SK-N-SH (cell line): ENCODE results near the gene AMZ1. TPM values are rescaled to one million over a fixed set of nuclear protein-coding genes. Genes with fewer than 3 reads are reported as not detected.

Source experiments
- CTCF ChIA-PET: fragments of 300-600, 350-600 bp; formaldehyde crosslinking; extraction: SDS; loops from one replicate; lab custom pipeline; 2021; lab: Yijun Ruan, JAX
- POLR2A ChIA-PET: fragments of 350-600 bp; sonication (Branson Sonifier 250); formaldehyde crosslinking; extraction: SDS; loops from one replicate; lab custom pipeline; 2020; ENCODE audit warnings: antibody characterized with exemption, inconsistent platforms; lab: Yijun Ruan, JAX
- DNase-seq: peaks from one replicate; pipeline ENCODE4 v3.0.0; 2012
- H2AFZ ChIP-seq: fragments of 200-600 bp; sonication (generic); 2 replicates; pipeline ENCODE4 v1.8.1; 2016; ENCODE audit warnings: antibody characterized with exemption, mild to moderate bottlenecking, low read depth
- H3F3A ChIP-seq: fragments of 200-600 bp; sonication (generic); replicated peaks from 2 replicates; pipeline ENCODE3; 2016; ENCODE audit warnings: antibody characterized with exemption, mild to moderate bottlenecking; ENCODE audit not compliant: insufficient read depth
- H3K27ac ChIP-seq, 2 experiments: fragments of 200-500 bp in 1 of 2; fragments of 200-600 bp in 1 of 2; sonication (Bioruptor generic) in 1 of 2; sonication (generic), shearing (Covaris generic) in 1 of 2; 2 replicates each; pipeline versions ENCODE4 v1.5.1 to v1.6.1; 2014 to 2016; ENCODE audit warnings: low read depth in 2 of 2, inconsistent platforms in 1 of 2, low read length in 1 of 2, mild to moderate bottlenecking in 1 of 2, mixed read lengths in 1 of 2
- H3K27me3 ChIP-seq: fragments of 200-600 bp; sonication (generic), shearing (Covaris generic); 2 replicates; pipeline ENCODE4 v1.6.1; 2016; ENCODE audit warnings: mixed run types; ENCODE audit not compliant: insufficient read depth
- H3K36me3 ChIP-seq, 2 experiments: fragments of 200-500 bp in 1 of 2; fragments of 200-600 bp in 1 of 2; sonication (Bioruptor generic) in 1 of 2; sonication (generic) in 1 of 2; replicated peaks in 1 of 2; 2 replicates each; pipeline versions ENCODE3 to v1.5.1; 2014 to 2016; ENCODE audit warnings: low read length in 1 of 2, mild to moderate bottlenecking in 1 of 2; ENCODE audit not compliant: insufficient read depth in 2 of 2, control insufficient read depth in 1 of 2
- H3K4me1 ChIP-seq, 2 experiments: fragments of 200-500 bp in 1 of 2; fragments of 200-600 bp in 1 of 2; sonication (Bioruptor generic) in 1 of 2; sonication (generic), shearing (Covaris generic) in 1 of 2; 2 replicates each; pipeline versions ENCODE4 v1.5.1 to v1.6.1; 2014 to 2016; ENCODE audit warnings: low read depth in 1 of 2, low read length in 1 of 2, mixed run types in 1 of 2; ENCODE audit not compliant: insufficient read depth in 2 of 2, control insufficient read depth in 1 of 2
- H3K4me2 ChIP-seq: fragments of 200-600 bp; sonication (generic), shearing (Covaris generic); 2 replicates; pipeline ENCODE4 v1.6.1; 2017; ENCODE audit warnings: mixed run types
- H3K4me3 ChIP-seq, 2 experiments: fragments of 200-500 bp in 1 of 2; fragments of 200-600 bp in 1 of 2; sonication (Bioruptor generic) in 1 of 2; sonication (generic), shearing (Covaris generic) in 1 of 2; 2 replicates each; pipeline versions ENCODE4 v1.5.1 to v1.8.1; 2014 to 2016; ENCODE audit warnings: low read depth in 2 of 2, inconsistent platforms in 1 of 2, low read length in 1 of 2, mild to moderate bottlenecking in 1 of 2, mixed read lengths in 1 of 2, moderate library complexity in 1 of 2
- H3K79me2 ChIP-seq: fragments of 200-600 bp; sonication (generic); 2 replicates; pipeline ENCODE4 v1.8.1; 2017; ENCODE audit warnings: mild to moderate bottlenecking; ENCODE audit not compliant: insufficient read depth
- H3K9ac ChIP-seq: fragments of 200-600 bp; sonication (generic); 2 replicates; pipeline ENCODE4 v1.6.1; 2017; ENCODE audit warnings: mixed run types
- H3K9me2 ChIP-seq: fragments of 200-600 bp; sonication (generic); 2 replicates; pipeline ENCODE4 v1.6.1; 2017; ENCODE audit warnings: mixed run types
- H3K9me3 ChIP-seq: fragments of 200-600 bp; sonication (generic); 2 replicates; pipeline ENCODE4 v1.6.1; 2017; ENCODE audit warnings: mixed run types, mild to moderate bottlenecking, moderate library complexity
- H4K20me1 ChIP-seq: fragments of 200-600 bp; sonication (generic); 2 replicates; pipeline ENCODE4 v1.6.1; 2017; ENCODE audit warnings: mild to moderate bottlenecking, mixed run types; ENCODE audit not compliant: insufficient read depth
- CHD2 ChIP-seq: fragments of 150-350 bp; IDR thresholded peaks from 2 replicates; pipeline ENCODE4 v1.6.1; 2018; ENCODE audit warnings: low read length; ENCODE audit not compliant: partially characterized antibody
- ELF1 ChIP-seq: IDR thresholded peaks from 2 replicates; pipeline ENCODE4 v1.4.0; 2012
- EP300 ChIP-seq, 2 experiments: IDR thresholded peaks; 2 replicates each; pipeline versions ENCODE4 v1.4.0 to v1.6.1; 2012; ENCODE audit warnings: borderline replicate concordance in 1 of 2, low read depth in 1 of 2, low read length in 1 of 2
- EZH2phosphoT487 ChIP-seq: fragments of 200-600 bp; sonication (generic); IDR thresholded peaks from 2 replicates; pipeline ENCODE4 v1.6.1; 2017; ENCODE audit warnings: low read depth, mixed run types, mild to moderate bottlenecking, antibody characterized with exemption, moderate library complexity, borderline replicate concordance
- FOSL2 ChIP-seq: IDR thresholded peaks from 2 replicates; pipeline ENCODE4 v1.4.0; 2012; ENCODE audit warnings: low read depth, mild to moderate bottlenecking, moderate library complexity, borderline replicate concordance
- GABPA ChIP-seq: IDR thresholded peaks from 2 replicates; pipeline ENCODE4 v1.4.0; 2012; ENCODE audit warnings: low read depth, mild to moderate bottlenecking
- JUND ChIP-seq: IDR thresholded peaks from 2 replicates; pipeline ENCODE4 v1.4.0; 2012
- MEF2A ChIP-seq: IDR thresholded peaks from 2 replicates; pipeline ENCODE4 v1.4.0; 2012; ENCODE audit warnings: low read depth, borderline replicate concordance
- RAD21 ChIP-seq: IDR thresholded peaks from 2 replicates; pipeline ENCODE4 v1.6.1; 2012; ENCODE audit warnings: mild to moderate bottlenecking, low read length
- RCOR1 ChIP-seq: fragments of 150-350 bp; IDR thresholded peaks from 2 replicates; pipeline ENCODE4 v1.6.1; 2017; ENCODE audit warnings: antibody characterized with exemption, low read length
- SMC3 ChIP-seq: IDR thresholded peaks from 2 replicates; pipeline ENCODE4 v1.6.1; 2012; ENCODE audit warnings: low read depth, low read length, improper control_type of control experiment
- TAF1 ChIP-seq: IDR thresholded peaks from 2 replicates; pipeline ENCODE4 v1.6.1; 2012; ENCODE audit warnings: low read depth, mild to moderate bottlenecking, low read length, moderate library complexity, borderline replicate concordance
- TCF12 ChIP-seq: IDR thresholded peaks from 2 replicates; pipeline ENCODE4 v1.4.0; 2012
- WGBS: methylation state at CpG from one replicate; pipeline ENCODE4 v1.1.6; 2017; ENCODE audit warnings: low lambda C conversion rate; 5-methylcytosine and 5-hydroxymethylcytosine counted together
- polyA plus RNA-seq, 3 experiments: library from polyadenylated mRNA; depleted of rRNA; stranded (reverse); fragments of >200 nt; gene quantifications; 2 replicates each; pipeline ENCODE4 v1.2.3, GENCODE V29; 2012
- TF ChIP-seq, protein P1 (sequence below): fragments of 150-350 bp; IDR thresholded peaks from 2 replicates; pipeline ENCODE4 v1.6.1; 2017; ENCODE audit warnings: antibody characterized with exemption, low read length, low read depth, borderline replicate concordance
- TF ChIP-seq, protein P2 (sequence below): IDR thresholded peaks from 2 replicates; pipeline ENCODE4 v1.6.1; 2012; ENCODE audit warnings: mild to moderate bottlenecking, low read depth, low read length, moderate library complexity

The AMZ1 gene
- polyA plus RNA-seq, 1 of the 3 experiments (the other 2 are of a cell fraction): 0.15 TPM

- no peaks in the 10 kb centered on the region for H3K36me3 ChIP-seq
- POLR2A ChIA-PET: interaction anchor here (0.5 kb wide), 1 partner anchor 22 kb away, joined by 3 read pairs; no protein-coding TSS in a partner anchor
Observed at GRCh38 chr7:2699289-2699620, 11.3 kb downstream of the AMZ1 start.

GRCh38 chr7:2700141-2700850 lies 12.3 kb downstream of the AMZ1 start:
- Histone ChIP-seq H3K4me1 (peaks cover 0 to 2% of the 10 kb centered on the region in 2 experiments; a peak in 1 of 4 replicates), H3K4me3 (no peak overlapping the region), H3K79me2 (no peaks in the 10 kb centered on the region), H3K4me2 (no peak overlapping the region), H4K20me1 (no peaks in the 10 kb centered on the region), H3K9me3 (no peaks in the 10 kb centered on the region), H3K36me3 (no peaks in the 10 kb centered on the region), H3K27me3 (peaks cover 6% of the 10 kb centered on the region; the same call in 1 of the 2 replicates), H3K27ac (no peak overlapping the region), H3F3A (no peaks in the 10 kb centered on the region), H2AFZ (no peak overlapping the region), H3K9ac (no peak overlapping the region), H3K9me2 (no peaks in the 10 kb centered on the region)
- CTCF ChIA-PET: interaction anchor here (0.7 to 2.8 kb wide), 8 partner anchors 11 to 248 kb away, joined by 3 to 13 read pairs (median 4); no protein-coding TSS in a partner anchor
- DNase-seq: no peak
- TF ChIP-seq EZH2phosphoT487: no peak
- no peak for TF ChIP-seq CHD2
- TF ChIP-seq RAD21: no peak
- TF ChIP-seq FOSL2: no peak
- TF ChIP-seq, protein P1, sequence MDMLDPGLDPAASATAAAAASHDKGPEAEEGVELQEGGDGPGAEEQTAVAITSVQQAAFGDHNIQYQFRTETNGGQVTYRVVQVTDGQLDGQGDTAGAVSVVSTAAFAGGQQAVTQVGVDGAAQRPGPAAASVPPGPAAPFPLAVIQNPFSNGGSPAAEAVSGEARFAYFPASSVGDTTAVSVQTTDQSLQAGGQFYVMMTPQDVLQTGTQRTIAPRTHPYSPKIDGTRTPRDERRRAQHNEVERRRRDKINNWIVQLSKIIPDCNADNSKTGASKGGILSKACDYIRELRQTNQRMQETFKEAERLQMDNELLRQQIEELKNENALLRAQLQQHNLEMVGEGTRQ: no peak
- POLR2A ChIA-PET: no interaction called here
- 79% methylated on average over 36 of the region's 40 CpGs for WGBS

More at GRCh38 chr7:2699289-2699620, 11.3 kb downstream of the AMZ1 start:
- DNase-seq: no peak
- Histone ChIP-seq H3K4me2 (no peak overlapping the region), H3K27me3 (peaks cover 6% of the 10 kb centered on the region; the same call in 1 of the 2 replicates), H3K4me1 (peaks cover 0 to 2% of the 10 kb centered on the region in 2 experiments; a peak in 1 of 4 replicates), H3F3A (no peaks in the 10 kb centered on the region), H3K27ac (no peak overlapping the region), H3K9me2 (no peaks in the 10 kb centered on the region), H3K4me3 (no peak overlapping the region), H2AFZ (no peak overlapping the region)
- CTCF ChIA-PET: interaction anchor here (0.6 to 2.2 kb wide), 11 partner anchors 9 to 248 kb away, joined by 3 to 9 read pairs (median 4); partner anchors contain the start of gene AMZ1
- WGBS: 77% methylated on average over 15 of the region's 15 CpGs
- no peak for TF ChIP-seq GABPA
- TF ChIP-seq, protein P2, sequence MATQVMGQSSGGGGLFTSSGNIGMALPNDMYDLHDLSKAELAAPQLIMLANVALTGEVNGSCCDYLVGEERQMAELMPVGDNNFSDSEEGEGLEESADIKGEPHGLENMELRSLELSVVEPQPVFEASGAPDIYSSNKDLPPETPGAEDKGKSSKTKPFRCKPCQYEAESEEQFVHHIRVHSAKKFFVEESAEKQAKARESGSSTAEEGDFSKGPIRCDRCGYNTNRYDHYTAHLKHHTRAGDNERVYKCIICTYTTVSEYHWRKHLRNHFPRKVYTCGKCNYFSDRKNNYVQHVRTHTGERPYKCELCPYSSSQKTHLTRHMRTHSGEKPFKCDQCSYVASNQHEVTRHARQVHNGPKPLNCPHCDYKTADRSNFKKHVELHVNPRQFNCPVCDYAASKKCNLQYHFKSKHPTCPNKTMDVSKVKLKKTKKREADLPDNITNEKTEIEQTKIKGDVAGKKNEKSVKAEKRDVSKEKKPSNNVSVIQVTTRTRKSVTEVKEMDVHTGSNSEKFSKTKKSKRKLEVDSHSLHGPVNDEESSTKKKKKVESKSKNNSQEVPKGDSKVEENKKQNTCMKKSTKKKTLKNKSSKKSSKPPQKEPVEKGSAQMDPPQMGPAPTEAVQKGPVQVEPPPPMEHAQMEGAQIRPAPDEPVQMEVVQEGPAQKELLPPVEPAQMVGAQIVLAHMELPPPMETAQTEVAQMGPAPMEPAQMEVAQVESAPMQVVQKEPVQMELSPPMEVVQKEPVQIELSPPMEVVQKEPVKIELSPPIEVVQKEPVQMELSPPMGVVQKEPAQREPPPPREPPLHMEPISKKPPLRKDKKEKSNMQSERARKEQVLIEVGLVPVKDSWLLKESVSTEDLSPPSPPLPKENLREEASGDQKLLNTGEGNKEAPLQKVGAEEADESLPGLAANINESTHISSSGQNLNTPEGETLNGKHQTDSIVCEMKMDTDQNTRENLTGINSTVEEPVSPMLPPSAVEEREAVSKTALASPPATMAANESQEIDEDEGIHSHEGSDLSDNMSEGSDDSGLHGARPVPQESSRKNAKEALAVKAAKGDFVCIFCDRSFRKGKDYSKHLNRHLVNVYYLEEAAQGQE: no peak
- no peak for TF ChIP-seq RAD21
- no peak for TF ChIP-seq TCF12
- TF ChIP-seq FOSL2: no peak
- TF ChIP-seq SMC3: no peak
- no peak for TF ChIP-seq ELF1
- no peak for TF ChIP-seq TAF1
- TF ChIP-seq MEF2A: no peak
- no peak for TF ChIP-seq RCOR1
- no peak for TF ChIP-seq CHD2
- no peak for TF ChIP-seq JUND
- TF ChIP-seq EZH2phosphoT487: no peak
- no peak for TF ChIP-seq EP300 (IDR thresholded peaks at IDR 0.05; ENCODE audit: borderline replicate concordance in 1 of 2, low read depth in 1 of 2, low read length in 1 of 2)
- TF ChIP-seq, all 33 proteins: peak for 0
- Histone ChIP-seq H3K79me2 (no peaks in the 10 kb centered on the region), H3K9ac (no peak overlapping the region), H4K20me1 (no peaks in the 10 kb centered on the region), H3K9me3 (no peaks in the 10 kb centered on the region)
